Measurements from ENCODE around the gene HSD17B3.
A peak's percentile ranks its signal among the peaks of the same experiment; 100 is the strongest.

Gene HSD17B3

DNA sequence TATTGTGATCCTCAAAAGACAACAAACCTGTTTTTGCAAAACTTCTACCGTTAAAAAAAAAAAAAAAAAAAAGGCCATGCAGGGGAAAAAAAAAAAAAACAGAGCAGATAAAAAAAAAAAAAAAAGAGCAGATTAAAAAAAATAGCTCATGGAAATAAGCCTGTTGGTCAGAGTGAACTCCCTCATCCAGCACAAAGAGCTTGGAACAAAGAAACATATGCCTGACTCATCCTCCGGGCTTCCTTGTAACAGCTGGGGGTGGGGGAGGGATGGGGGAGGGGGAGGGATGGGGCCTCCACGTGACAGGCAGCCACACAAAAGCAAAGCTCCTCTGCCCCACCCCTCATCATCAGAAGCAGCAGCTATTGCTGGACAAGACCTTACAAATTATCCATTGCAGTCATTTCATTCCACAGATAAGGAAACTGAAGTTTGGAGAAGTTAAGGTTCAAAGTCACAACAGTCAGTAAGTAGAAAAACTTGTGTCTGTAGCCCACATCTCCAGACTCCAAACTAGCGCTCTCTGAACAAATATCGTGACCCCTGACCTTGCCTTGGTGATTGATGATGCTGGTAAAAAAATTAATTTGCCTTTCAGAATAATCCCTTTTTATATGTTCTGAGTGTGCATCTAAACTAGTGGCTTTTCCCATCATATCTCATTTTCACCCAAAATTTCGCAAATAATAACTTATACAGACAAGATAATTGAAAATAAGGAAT, 42.6 kb upstream of the HSD17B3 start:
- no peak overlapping the region for H4K8ac ChIP-seq (ENCODE audit: low read depth, low read length)
- peaks cover 1 to 8% of the 10 kb centered on the region in 2 donors for H3K36me3 ChIP-seq (replicated peaks in 1 of 2; ENCODE audit: control insufficient read depth in 2 of 2, insufficient read depth in 2 of 2, low read length in 2 of 2)
- H4K91ac ChIP-seq (ENCODE audit: low read depth, low read length, poor library complexity) = no peak overlapping the region
- no CpG with 5 or more reads among the region's 6 CpGs for WGBS, 2 donors (ENCODE audit: extremely low coverage in 2 of 2, insufficient read length in 2 of 2, insufficient replicate concordance in 1 of 2)
- H3K4me1 ChIP-seq (ENCODE audit: control insufficient read depth in 2 of 2, insufficient read depth in 1 of 2, low read depth in 1 of 2, low read length in 2 of 2) = peaks cover 5 to 15% of the 10 kb centered on the region in 2 donors
- peak overlapping the region; percentile 45 for H2AFZ ChIP-seq (ENCODE audit: low read length)
- peak; percentile 5 for DNase-seq (ENCODE audit: low spot score)
- H3K9me3 ChIP-seq (replicated peaks in 1 of 2; ENCODE audit: control insufficient read depth in 2 of 2, insufficient read depth in 1 of 2, low read depth in 1 of 2, low read length in 2 of 2) = peaks cover 9 to 34% of the 10 kb centered on the region in 2 donors
- no peaks in the 10 kb centered on the region for H3K27me3 ChIP-seq (ENCODE audit: control insufficient read depth in 3 of 3, insufficient read depth in 3 of 3, low read depth in 1 of 3, low read length in 3 of 3)
- H2AK5ac ChIP-seq (ENCODE audit: low read depth, low read length) = no peak overlapping the region
- H3K23ac ChIP-seq (ENCODE audit: low read depth, low read length, poor library complexity) = no peak overlapping the region
- no peak overlapping the region for H3K18ac ChIP-seq (ENCODE audit: low read length)
- no peak overlapping the region for H3K9ac ChIP-seq (ENCODE audit: low read depth, low read length, poor library complexity)
- no peak overlapping the region for H3K4me2 ChIP-seq (ENCODE audit: insufficient read depth, low read length, poor library complexity, severe bottlenecking)
- no peak overlapping the region for H2BK15ac ChIP-seq (ENCODE audit: low read length)
- no peak overlapping the region for H3K27ac ChIP-seq (replicated peaks; ENCODE audit: low read length)
- H2BK12ac ChIP-seq (ENCODE audit: low read length) = no peak overlapping the region
- H3K14ac ChIP-seq (ENCODE audit: low read length) = no peak overlapping the region
- H2BK120ac ChIP-seq (ENCODE audit: low read depth, low read length) = no peak overlapping the region
- no peak overlapping the region for H3K4ac ChIP-seq (ENCODE audit: low read length)
- no peaks in the 10 kb centered on the region for H3K79me1 ChIP-seq (ENCODE audit: low read depth, low read length)
- H2BK5ac ChIP-seq (ENCODE audit: low read length) = no peak overlapping the region
- no peak overlapping the region for H3K4me3 ChIP-seq (ENCODE audit: low read length in 2 of 2)

DNA sequence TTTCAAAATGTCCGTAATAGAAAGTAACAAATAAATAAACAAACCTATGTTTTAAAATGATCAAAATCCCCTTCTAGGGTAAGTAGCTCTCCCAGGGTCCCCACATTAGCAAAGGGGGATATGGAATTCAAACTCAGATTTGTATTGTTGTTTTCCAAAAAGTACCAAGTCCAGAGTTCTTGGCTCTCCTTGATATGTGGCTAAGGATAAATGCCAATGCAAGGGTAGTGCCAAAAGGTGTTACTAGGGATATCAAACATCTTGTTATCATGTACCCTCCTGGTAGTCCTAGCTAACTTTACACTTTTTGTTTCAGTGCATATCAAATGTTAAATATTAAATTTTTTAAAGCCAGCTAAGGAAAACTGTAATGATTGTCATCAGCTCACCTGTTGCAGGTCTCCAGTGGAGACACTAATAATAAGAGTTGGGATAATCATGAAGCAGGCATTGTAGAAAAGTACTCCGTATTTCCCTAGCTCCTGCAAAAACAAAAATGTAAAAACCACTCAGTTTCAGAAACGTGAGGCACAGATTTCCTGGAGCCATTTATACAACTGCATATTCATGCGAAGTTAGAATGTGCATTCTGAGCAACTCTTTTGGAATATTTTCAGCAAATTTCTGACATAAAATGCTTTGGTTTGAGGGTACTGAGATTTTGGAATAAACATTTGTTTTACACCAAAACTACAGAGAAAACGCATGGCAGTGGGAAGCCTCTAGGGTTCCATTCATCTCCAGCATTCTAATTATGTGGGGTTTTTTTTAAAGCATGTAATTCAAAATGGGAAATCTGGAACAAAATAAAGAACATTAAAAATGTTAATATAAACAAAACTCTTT, 41.8 kb upstream of the HSD17B3 start:
- H3K27me3 ChIP-seq (ENCODE audit: control insufficient read depth in 3 of 3, insufficient read depth in 3 of 3, low read depth in 1 of 3, low read length in 3 of 3) = no peaks in the 10 kb centered on the region
- H2BK120ac ChIP-seq (ENCODE audit: low read depth, low read length) = no peak overlapping the region
- H2BK5ac ChIP-seq (ENCODE audit: low read length) = no peak overlapping the region
- no peak overlapping the region for H3K18ac ChIP-seq (ENCODE audit: low read length)
- H3K79me1 ChIP-seq (ENCODE audit: low read depth, low read length) = no peaks in the 10 kb centered on the region
- H4K91ac ChIP-seq (ENCODE audit: low read depth, low read length, poor library complexity) = no peak overlapping the region
- no peak overlapping the region for H3K23ac ChIP-seq (ENCODE audit: low read depth, low read length, poor library complexity)
- peaks cover 1 to 8% of the 10 kb centered on the region in 2 donors for H3K36me3 ChIP-seq (replicated peaks in 1 of 2; ENCODE audit: control insufficient read depth in 2 of 2, insufficient read depth in 2 of 2, low read length in 2 of 2)
- no peak overlapping the region for H4K8ac ChIP-seq (ENCODE audit: low read depth, low read length)
- peaks cover 9 to 32% of the 10 kb centered on the region in 2 donors for H3K9me3 ChIP-seq (replicated peaks in 1 of 2; ENCODE audit: control insufficient read depth in 2 of 2, insufficient read depth in 1 of 2, low read depth in 1 of 2, low read length in 2 of 2)
- no peak overlapping the region for H3K4ac ChIP-seq (ENCODE audit: low read length)
- no peak overlapping the region for H2BK15ac ChIP-seq (ENCODE audit: low read length)
- H3K4me2 ChIP-seq (ENCODE audit: insufficient read depth, low read length, poor library complexity, severe bottlenecking) = no peak overlapping the region
- no peak overlapping the region for H3K9ac ChIP-seq (ENCODE audit: low read depth, low read length, poor library complexity)
- no CpG with 5 or more reads among the region's 5 CpGs for WGBS, 2 donors (ENCODE audit: extremely low coverage in 2 of 2, insufficient read length in 2 of 2, insufficient replicate concordance in 1 of 2)
- no peak for DNase-seq (ENCODE audit: low spot score)
- peaks cover 5 to 17% of the 10 kb centered on the region in 2 donors for H3K4me1 ChIP-seq (ENCODE audit: control insufficient read depth in 2 of 2, insufficient read depth in 1 of 2, low read depth in 1 of 2, low read length in 2 of 2)
- no peak overlapping the region for H3K14ac ChIP-seq (ENCODE audit: low read length)
- no peak overlapping the region for H2AK5ac ChIP-seq (ENCODE audit: low read depth, low read length)
- no peak overlapping the region for H3K4me3 ChIP-seq (ENCODE audit: low read length in 2 of 2)
- H2BK12ac ChIP-seq (ENCODE audit: low read length) = no peak overlapping the region
- peak overlapping the region; percentile 48 for H3K27ac ChIP-seq (replicated peaks; ENCODE audit: low read length)
- H2AFZ ChIP-seq (ENCODE audit: low read length) = peak overlapping the region; percentile 45

DNA sequence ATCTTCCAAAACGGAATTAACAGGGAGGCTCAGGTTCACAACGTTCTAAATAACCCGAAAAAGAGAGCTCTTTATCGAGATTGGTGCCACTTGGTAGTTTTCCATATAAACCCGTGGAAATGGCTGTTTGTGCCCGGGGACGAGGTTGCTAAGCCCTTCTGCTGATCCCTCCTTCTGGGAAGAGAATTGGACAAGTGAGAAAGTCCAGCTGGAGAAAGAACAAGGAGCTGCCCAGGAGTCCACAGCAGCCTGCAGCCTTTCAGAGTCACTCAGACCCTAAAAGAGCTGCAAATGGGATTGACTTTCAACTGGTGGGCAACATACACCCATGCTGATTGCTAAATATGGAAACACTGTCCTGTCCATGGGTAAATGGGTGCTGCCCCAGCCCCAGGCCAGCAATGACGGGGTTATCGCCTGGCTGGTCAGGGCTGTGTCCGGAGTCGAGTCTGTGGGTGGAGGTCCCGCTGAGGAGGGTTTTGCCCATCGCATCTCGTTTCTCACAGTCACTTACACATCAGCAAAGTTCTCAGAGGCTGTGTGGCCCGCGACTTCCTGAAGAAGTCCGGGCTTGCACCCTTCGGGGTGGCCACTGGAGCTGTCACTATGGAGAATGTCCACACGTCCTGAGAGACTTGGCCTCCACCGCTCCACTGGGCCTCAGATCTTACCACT, 40.7 kb upstream of the HSD17B3 start:
- no CpG with 5 or more reads among the region's 20 CpGs for WGBS, 2 donors (ENCODE audit: extremely low coverage in 2 of 2, insufficient read length in 2 of 2, insufficient replicate concordance in 1 of 2)
- Histone ChIP-seq H3K23ac (ENCODE audit: low read depth, low read length, poor library complexity) (no peak overlapping the region), H3K4ac (ENCODE audit: low read length) (no peak overlapping the region), H2BK15ac (ENCODE audit: low read length) (no peak overlapping the region), H3K4me3 (ENCODE audit: low read length in 2 of 2) (no peak overlapping the region), H3K4me2 (ENCODE audit: insufficient read depth, low read length, poor library complexity, severe bottlenecking) (no peak overlapping the region), H2BK12ac (ENCODE audit: low read length) (no peak overlapping the region), H3K14ac (ENCODE audit: low read length) (no peak overlapping the region), H4K8ac (ENCODE audit: low read depth, low read length) (no peak overlapping the region), H2BK5ac (ENCODE audit: low read length) (no peak overlapping the region), H2AFZ (ENCODE audit: low read length) (no peak overlapping the region), H3K79me1 (ENCODE audit: low read depth, low read length) (no peaks in the 10 kb centered on the region), H4K91ac (ENCODE audit: low read depth, low read length, poor library complexity) (no peak overlapping the region), H3K9me3 (replicated peaks in 1 of 2; ENCODE audit: control insufficient read depth in 2 of 2, insufficient read depth in 1 of 2, low read depth in 1 of 2, low read length in 2 of 2) (peaks cover 4 to 22% of the 10 kb centered on the region in 2 donors), H2BK120ac (ENCODE audit: low read depth, low read length) (no peak overlapping the region), H2AK5ac (ENCODE audit: low read depth, low read length) (peak overlapping the region; percentile 2), H3K27me3 (ENCODE audit: control insufficient read depth in 3 of 3, insufficient read depth in 3 of 3, low read depth in 1 of 3, low read length in 3 of 3) (no peaks in the 10 kb centered on the region), H3K9ac (ENCODE audit: low read depth, low read length, poor library complexity) (no peak overlapping the region), H3K36me3 (replicated peaks in 1 of 2; ENCODE audit: control insufficient read depth in 2 of 2, insufficient read depth in 2 of 2, low read length in 2 of 2) (peaks cover 0 to 3% of the 10 kb centered on the region in 2 donors), H3K27ac (replicated peaks; ENCODE audit: low read length) (no peak overlapping the region), H3K18ac (ENCODE audit: low read length) (peak overlapping the region; percentile 27), H3K4me1 (ENCODE audit: control insufficient read depth in 2 of 2, insufficient read depth in 1 of 2, low read depth in 1 of 2, low read length in 2 of 2) (peaks cover 5 to 17% of the 10 kb centered on the region in 2 donors)
- DNase-seq (ENCODE audit: low spot score) = no peak

DNA sequence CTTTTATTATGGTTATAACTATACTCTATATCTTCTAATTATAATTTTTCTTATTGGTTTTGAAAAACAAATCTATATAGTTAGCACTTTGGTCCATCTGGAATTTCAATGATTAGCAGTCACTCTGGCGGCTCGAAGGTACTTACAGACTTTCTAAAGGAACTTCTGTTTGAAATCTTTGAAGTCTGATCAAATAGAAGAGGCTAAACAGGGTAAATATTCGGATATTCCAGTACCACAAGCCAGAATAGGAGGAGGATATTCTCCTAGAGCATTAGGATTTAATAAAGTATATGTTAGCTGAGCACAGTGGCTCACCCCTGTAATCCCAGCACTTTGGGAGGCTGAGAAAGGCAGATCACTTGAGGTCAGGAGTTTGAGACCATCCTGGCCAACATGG, 38.7 kb upstream of the HSD17B3 start:
- no peak overlapping the region for H3K14ac ChIP-seq (ENCODE audit: low read length)
- no peak overlapping the region for H2AFZ ChIP-seq (ENCODE audit: low read length)
- WGBS, 2 donors (ENCODE audit: extremely low coverage in 2 of 2, insufficient read length in 2 of 2, insufficient replicate concordance in 1 of 2) = no CpG with 5 or more reads among the region's 3 CpGs
- H3K27me3 ChIP-seq (ENCODE audit: control insufficient read depth in 3 of 3, insufficient read depth in 3 of 3, low read depth in 1 of 3, low read length in 3 of 3) = no peaks in the 10 kb centered on the region
- no peak overlapping the region for H3K9ac ChIP-seq (ENCODE audit: low read depth, low read length, poor library complexity)
- no peak overlapping the region for H2BK5ac ChIP-seq (ENCODE audit: low read length)
- no peaks in the 10 kb centered on the region for H3K79me1 ChIP-seq (ENCODE audit: low read depth, low read length)
- no peak for DNase-seq (ENCODE audit: low spot score)
- no peak overlapping the region for H3K4me2 ChIP-seq (ENCODE audit: insufficient read depth, low read length, poor library complexity, severe bottlenecking)
- H3K36me3 ChIP-seq (replicated peaks in 1 of 2; ENCODE audit: control insufficient read depth in 2 of 2, insufficient read depth in 2 of 2, low read length in 2 of 2) = peaks cover 0 to 3% of the 10 kb centered on the region in 2 donors
- no peak overlapping the region for H3K23ac ChIP-seq (ENCODE audit: low read depth, low read length, poor library complexity)
- H3K4me1 ChIP-seq (ENCODE audit: control insufficient read depth in 2 of 2, insufficient read depth in 1 of 2, low read depth in 1 of 2, low read length in 2 of 2) = peaks cover 5 to 17% of the 10 kb centered on the region in 2 donors
- H2BK15ac ChIP-seq (ENCODE audit: low read length) = no peak overlapping the region
- H2AK5ac ChIP-seq (ENCODE audit: low read depth, low read length) = no peak overlapping the region
- H3K9me3 ChIP-seq (replicated peaks in 1 of 2; ENCODE audit: control insufficient read depth in 2 of 2, insufficient read depth in 1 of 2, low read depth in 1 of 2, low read length in 2 of 2) = peaks cover 2 to 15% of the 10 kb centered on the region in 2 donors
- H4K8ac ChIP-seq (ENCODE audit: low read depth, low read length) = no peak overlapping the region
- H4K91ac ChIP-seq (ENCODE audit: low read depth, low read length, poor library complexity) = no peak overlapping the region
- H3K18ac ChIP-seq (ENCODE audit: low read length) = no peak overlapping the region
- no peak overlapping the region for H3K4ac ChIP-seq (ENCODE audit: low read length)
- no peak overlapping the region for H3K27ac ChIP-seq (replicated peaks; ENCODE audit: low read length)
- H3K4me3 ChIP-seq (ENCODE audit: low read length in 2 of 2) = no peak overlapping the region
- H2BK120ac ChIP-seq (ENCODE audit: low read depth, low read length) = no peak overlapping the region
- H2BK12ac ChIP-seq (ENCODE audit: low read length) = no peak overlapping the region

Data from neuronal stem cell (in vitro differentiated cells).